CD4-positive, alpha-beta T cell treated with Interleukin-10 for 1 hour (primary cell): ENCODE results near the gene ENTPD8.

Source experiments
- DNase-seq: peaks from one replicate; pipeline ENCODE4 v3.0.0-alpha.2; 2020

The ENTPD8 gene

DNA sequence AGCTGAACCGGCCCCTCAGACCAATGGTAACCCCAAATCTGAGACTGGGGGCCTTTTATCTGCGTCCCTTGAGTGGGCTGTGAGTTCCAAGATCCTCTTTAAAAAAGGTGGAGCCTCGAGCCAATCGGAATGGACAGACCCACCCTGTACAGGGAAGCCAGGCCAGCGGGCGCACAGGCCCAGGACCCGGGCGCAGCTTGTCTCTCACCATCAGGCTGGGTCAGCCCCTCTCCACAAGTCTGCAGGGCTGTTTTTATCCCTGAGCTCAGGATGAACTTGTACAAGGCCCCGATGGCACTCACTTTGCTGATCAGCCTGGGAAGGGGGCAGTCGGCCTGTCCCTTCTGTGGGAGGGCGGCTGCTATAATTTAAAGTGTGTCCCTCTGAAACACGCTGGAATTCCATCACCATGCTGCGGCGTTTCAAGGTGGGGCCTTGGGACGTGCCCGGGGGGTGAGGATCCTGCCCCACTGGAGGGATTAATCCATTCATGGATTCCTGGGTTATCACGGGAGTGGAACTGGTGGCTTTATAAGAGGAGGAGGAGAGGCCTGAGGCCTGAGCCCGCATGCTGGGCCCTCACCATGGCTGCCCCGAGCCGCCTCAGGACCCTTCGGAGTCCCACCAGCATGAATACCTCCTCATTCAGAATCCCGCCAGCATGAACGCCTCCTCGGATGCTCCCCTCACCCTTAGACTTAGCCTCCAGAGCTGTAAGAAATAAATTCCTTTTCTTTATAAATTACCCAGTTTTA is 32.3 kb downstream of the ENTPD8 start:
- DNase-seq: no peak

- no peak for DNase-seq
Measured at GRCh38 chr9:137407590-137408300, 33.4 kb downstream of the ENTPD8 start.

DNA sequence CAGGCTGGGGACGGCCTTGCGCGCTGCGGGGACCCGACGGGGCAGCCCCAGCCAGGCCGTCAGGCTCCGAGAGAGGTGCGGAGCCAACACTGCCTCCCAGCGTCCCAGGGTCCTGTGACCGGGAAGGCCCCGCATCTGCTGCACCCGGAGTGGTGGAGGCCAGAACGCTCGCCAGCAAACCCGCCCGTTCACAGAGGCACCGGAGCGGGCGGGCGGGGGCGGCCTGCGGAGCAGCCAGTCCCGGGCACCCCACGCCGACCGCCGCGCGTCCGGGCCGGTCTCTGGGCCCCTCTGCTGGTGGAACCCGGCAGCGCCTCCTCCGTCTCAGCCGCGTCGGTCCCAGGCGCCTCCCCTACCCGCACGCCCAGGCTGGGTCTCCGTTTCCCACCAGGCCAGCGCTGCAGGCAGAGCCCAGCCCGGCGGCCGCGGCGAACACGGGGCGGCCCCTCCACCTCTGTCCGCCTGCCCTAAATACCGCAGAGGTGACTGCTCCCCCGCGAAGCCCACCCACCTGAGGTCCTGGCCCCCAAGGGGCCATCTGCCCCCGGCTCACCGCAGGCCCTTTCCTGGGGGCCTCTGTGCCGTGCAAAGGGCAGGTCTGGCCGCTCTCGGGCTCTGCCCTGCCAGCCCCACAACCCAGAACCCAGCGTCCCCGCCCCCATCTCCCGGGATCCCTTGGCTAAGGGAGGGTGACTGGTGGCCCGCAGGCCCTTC is 34.1 kb downstream of the ENTPD8 start:
- DNase-seq: peak; percentile 70

- no peak for DNase-seq
Measured at GRCh38 chr9:137406085-137406760, 34.9 kb downstream of the ENTPD8 start.

GRCh38 chr9:137405677-137406081 is 35.5 kb downstream of the ENTPD8 start:
- DNase-seq: no peak

GRCh38 chr9:137404961-137405567 is 36.1 kb downstream of the ENTPD8 start:
- DNase-seq: no peak

DNA sequence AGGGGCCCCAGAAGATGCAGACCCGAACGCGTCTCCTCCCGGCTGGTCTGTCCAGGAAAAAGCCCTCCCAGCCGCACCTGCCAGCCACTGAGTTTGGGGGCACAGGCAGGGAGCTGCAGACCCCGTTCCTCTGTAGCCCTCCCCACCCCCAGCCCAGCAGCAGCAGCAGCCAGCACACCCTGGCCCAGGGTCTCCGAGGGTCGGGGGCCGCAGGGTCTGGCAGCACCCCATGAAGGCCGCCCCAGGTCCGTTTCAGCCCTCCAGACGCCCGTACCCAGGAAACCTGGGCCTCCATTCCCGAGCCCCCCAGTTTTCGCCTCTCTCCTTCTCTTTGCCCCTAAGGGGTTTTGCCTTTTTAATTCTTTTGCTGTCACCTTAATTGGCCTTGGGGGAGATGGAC is 37.9 kb downstream of the ENTPD8 start:
- no peak for DNase-seq

DNA sequence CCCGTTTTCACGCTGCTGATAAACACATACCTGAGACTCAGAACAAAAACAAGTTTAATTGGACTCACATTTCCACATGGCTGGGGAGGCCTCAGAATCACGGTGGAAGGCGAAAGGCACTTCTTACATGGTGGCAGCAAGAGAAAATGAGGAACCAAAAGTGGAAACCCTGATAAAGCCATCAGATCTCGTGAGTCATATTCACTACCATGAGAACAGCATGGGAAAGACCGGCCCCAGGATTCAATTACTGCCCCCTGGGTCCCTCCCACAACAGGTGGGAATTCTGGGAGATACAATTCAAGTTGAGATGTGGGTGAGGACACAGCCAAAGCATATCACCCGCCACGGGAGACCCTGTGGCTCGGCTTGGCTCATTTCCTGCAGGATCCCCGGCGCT is 38.4 kb downstream of the ENTPD8 start:
- DNase-seq: no peak

GRCh38 chr9:137398561-137399468 is 42.3 kb downstream of the ENTPD8 start:
- no peak for DNase-seq

DNA sequence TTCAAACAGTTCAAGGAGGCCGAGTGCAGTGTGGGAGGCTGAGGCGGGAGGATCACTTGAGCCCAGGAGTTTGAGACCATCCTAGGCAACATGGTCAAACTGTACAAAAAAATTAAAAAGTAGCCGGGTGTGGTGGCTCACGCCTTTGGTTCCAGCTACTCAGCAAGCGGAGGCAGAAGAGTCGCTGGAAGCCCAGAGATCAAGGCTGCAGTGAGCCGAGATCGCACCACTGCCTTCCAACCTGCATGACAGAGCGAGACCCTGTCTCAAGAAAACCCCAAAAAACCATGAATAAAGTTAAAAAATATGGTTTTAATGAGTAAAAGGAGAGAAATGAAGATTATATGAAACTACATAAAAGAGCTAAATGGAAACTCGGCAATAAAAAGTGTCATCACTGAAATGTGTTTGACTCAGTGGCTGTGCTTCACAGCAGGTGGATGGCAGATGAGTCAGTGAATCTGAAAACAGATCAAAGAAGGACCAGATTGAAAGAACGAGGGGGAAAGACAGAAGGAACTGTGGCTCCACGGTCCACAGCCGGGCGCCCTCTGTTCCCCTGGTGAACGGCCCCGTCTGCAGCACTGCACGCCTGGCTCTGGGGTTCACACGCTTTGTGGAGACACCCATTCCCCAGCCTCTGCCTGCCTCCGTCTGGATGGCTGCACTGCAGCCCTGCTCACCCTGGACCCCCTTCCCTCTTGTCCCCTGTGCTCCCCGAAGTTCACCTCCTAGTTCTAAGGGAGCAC is 43.3 kb downstream of the ENTPD8 start:
- no peak for DNase-seq

DNA sequence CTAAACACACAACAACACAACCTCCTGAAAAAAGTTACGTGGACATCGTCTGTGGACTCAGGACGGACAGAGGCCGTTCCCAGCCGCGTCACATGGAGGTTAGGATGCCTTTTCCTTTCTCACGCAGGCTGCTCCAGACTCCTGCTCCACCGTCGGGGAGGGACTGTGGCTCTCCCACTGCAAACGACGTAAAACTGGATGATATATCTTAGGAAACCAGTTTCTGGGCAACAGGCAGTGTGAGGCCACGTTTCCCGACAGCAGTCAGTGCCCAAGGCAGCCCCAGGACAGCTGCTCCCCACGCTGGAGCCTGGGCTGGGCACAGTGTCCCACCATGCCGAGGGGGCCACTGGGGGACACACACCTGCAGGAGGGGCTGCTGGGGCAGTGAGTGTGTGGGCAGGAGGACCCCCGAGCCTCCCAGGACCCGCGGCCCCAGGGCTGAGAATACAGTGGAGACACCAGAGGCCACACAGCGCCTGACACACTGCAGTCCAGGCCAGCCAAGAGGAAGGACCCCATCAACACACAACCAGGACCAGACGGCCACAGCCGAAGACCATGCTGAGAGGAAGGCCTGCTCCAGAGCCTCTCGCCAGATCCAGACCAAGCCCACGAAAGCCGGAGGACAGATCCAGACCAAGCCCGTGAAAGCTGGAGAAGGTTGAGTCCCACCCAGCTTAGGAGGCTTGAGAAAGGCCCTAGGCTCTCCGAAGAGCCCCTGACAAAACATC is 44.4 kb downstream of the ENTPD8 start:
- no peak for DNase-seq

- DNase-seq: no peak
Measured at GRCh38 chr9:137396227-137396626, 44.9 kb downstream of the ENTPD8 start.

DNA sequence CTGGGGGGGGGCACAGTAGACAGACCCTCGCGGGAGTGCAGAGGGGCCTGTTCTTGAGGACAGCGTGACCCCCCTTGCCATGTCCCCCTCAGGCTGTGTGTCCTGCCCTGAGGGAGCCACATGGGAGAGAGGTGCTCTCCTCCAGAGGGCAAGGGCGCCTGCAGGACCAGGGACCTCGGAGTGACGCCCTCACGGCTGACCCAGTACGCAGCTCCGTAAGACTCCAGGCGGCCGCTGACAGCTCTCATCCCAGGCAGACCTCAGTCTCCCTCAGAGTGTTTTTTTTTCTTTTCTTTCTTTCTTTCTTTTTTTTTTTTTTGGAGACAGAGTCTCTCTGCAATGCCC is 45.5 kb downstream of the ENTPD8 start:
- DNase-seq: no peak

GRCh38 chr9:137394866-137395665 is 46.1 kb downstream of the ENTPD8 start:
- DNase-seq: no peak

DNA sequence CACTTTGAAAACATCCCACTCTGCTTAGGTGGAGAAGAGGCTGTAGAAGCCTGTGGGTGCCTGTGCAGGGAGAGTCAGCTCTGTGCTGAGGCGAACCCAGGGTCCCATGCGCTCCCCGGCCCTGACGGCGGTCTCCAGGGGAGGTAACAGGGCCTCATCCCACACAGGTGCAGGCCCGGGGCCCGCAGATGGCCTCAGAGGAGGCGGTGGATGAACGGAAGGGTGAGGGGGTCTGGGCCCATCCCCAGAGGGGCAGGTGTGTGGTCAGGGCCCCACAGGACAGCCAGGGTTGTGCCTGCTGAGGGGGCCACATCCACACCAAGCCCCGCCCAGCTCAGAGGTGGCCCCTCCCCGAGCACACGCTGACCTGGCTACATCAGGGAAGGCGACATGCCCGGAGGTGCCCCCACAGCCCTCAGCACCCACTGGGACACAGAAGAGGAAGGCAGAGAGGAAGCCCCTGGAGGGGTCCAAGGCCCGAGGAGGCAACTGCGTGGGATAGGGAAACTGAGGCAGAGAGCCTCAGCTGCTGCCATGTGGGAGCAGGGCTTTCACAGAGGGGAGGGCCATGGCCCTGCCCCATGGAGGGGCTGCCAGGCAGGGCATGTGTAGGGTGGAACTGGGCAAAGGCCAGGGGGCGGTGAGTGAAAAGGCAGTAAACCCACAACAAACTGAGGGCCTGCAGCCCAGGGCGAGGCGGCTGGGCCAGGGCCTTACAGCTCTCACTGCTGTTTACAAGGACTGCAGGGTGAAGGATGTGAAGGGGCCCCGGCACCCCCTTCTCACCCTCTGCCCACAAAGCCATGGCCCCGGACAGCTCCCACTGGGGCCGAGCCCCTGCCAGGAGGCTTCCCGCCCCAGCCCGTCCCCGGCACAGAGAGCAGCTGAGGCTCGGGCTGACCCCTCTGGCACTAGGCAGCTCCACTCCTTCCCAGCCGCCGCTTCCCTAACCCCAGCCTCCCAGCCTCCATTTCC is 47.7 kb downstream of the ENTPD8 start:
- DNase-seq: no peak

GRCh38 chr9:137392232-137393007 is 48.7 kb downstream of the ENTPD8 start:
- no peak for DNase-seq

GRCh38 chr9:137391411-137391754 is 49.8 kb downstream of the ENTPD8 start:
- DNase-seq: no peak
